Transverse colon (tissue), 4 donors: ENCODE data around the gene TIMM22. TPM values are rescaled to one million over a fixed set of nuclear protein-coding genes. Genes with fewer than 3 reads are reported as not detected.

ENCODE experiments used
- DNase-seq: peaks from one replicate; pipeline ENCODE4 v3.0.0-alpha.2; 2019
- H3K27ac ChIP-seq, 4 donors: fragments of 200-600 bp; sonication (generic); 2 replicates each; pipeline ENCODE4 v1.5.1; 2016 to 2018; ENCODE audit warnings: inconsistent platforms in 4 of 4
- H3K27me3 ChIP-seq: fragments of 200-600 bp; sonication (generic); 2 replicates; pipeline ENCODE4 v1.5.1; 2017; ENCODE audit warnings: inconsistent platforms
- H3K36me3 ChIP-seq, 4 donors: fragments of 200-600 bp; sonication (generic); 2 replicates each; pipeline ENCODE4 v1.5.1; 2017 to 2019; ENCODE audit warnings: inconsistent platforms in 4 of 4
- H3K4me1 ChIP-seq, 4 donors: fragments of 200-600 bp; sonication (generic); 2 replicates each; pipeline ENCODE4 v1.5.1; 2017 to 2020; ENCODE audit warnings: inconsistent platforms in 4 of 4
- H3K4me3 ChIP-seq, 4 donors: fragments of 200-600 bp; sonication (generic); 1 replicate in 1 of 4; 2 replicates in 3 of 4; pipeline versions ENCODE4 v1.5.1 to v1.6.1; 2017 to 2019; ENCODE audit warnings: inconsistent platforms in 4 of 4
- H3K9me3 ChIP-seq, 2 donors: fragments of 200-600 bp; sonication (generic); 2 replicates each; pipeline ENCODE4 v1.5.1; 2017 to 2019; ENCODE audit warnings: inconsistent platforms in 2 of 2
- CTCF ChIP-seq, 5 experiments: fragments of 200-600 bp in 3 of 5; fragments of 450-650 bp in 2 of 5; sonication (generic) in 3 of 5; IDR thresholded peaks; 1 replicate in 2 of 5; 2 replicates in 3 of 5; pipeline ENCODE4 v1.5.1; 2016 to 2017; ENCODE audit warnings: antibody characterized with exemption in 5 of 5, inconsistent platforms in 3 of 5, mild to moderate bottlenecking in 2 of 5, moderate library complexity in 1 of 5
- EP300 ChIP-seq: sonication (generic); formaldehyde crosslinking; IDR thresholded peaks from one replicate; pipeline ENCODE4 v1.6.1; 2017; ENCODE audit warnings: antibody characterized with exemption, low read depth
- POLR2A ChIP-seq: fragments of 450-650 bp; IDR thresholded peaks from one replicate; pipeline ENCODE4 v1.6.1; 2016; ENCODE audit warnings: antibody characterized with exemption, mild to moderate bottlenecking, moderate library complexity
- POLR2AphosphoS5 ChIP-seq, 3 donors: sonication (generic); formaldehyde crosslinking; IDR thresholded peaks; one replicate each; pipeline ENCODE4 v1.6.1; 2016; ENCODE audit warnings: antibody characterized with exemption in 3 of 3
- WGBS, 2 donors: methylation state at CpG; one replicate each; pipeline ENCODE4 v1.1.5; 2018; ENCODE audit warnings: low coverage in 1 of 2; 5-methylcytosine and 5-hydroxymethylcytosine counted together
- in situ Hi-C, 4 donors: fragments of 200-750 bp; cut with MboI; loops; one replicate each; pipeline versions ENCODE4 v1.15.0 to v1.15.1; 2017; ENCODE audit warnings: low sequenced_read_pairs in 3 of 4, low pct_ligation_motif_present in 1 of 4, low pct_unique_long_range_greater_than_20kb in 1 of 4
- intact Hi-C: fragments of 100-400 bp; cut with DNase I; formaldehyde crosslinking; loops from one replicate; pipeline ENCODE4 v1.15.1; 2023; ENCODE audit warnings: low total_unique reads
- total RNA-seq, 4 donors: library from RNA; depleted of rRNA; stranded (reverse); fragments of >200 nt; gene quantifications; one replicate each; pipeline ENCODE4 v1.1.0, GENCODE V29; 2016

Gene TIMM22
- total RNA-seq, 4 donors from 2014 or later: 10.5 to 17.6 (median 12.1) TPM

GRCh38 chr17:1029196-1029921, 32.4 kb downstream of the TIMM22 start:
- Histone ChIP-seq H3K4me1 (peaks cover 3 to 29% (median 13%) of the 10 kb centered on the region in 4 donors), H3K27ac (peak overlapping the region; percentile 54 to 79 (median 68)), H3K4me3 (no peak overlapping the region), H3K27me3 (no peaks in the 10 kb centered on the region), H3K36me3 (peaks cover 0 to 16% (median 3%) of the 10 kb centered on the region in 4 donors), H3K9me3 (no peaks in the 10 kb centered on the region)
- in situ Hi-C loops (no loop called here), intact Hi-C loops (no loop called here)
- 63% methylated on average over 30 of the region's 30 CpGs; no CpG with 5 or more reads in 1 of the 2 donors for WGBS, 2 donors
- TF ChIP-seq POLR2A (peak; percentile 14), EP300 (no peak)
- DNase-seq: peak; percentile 43

GRCh38 chr17:1029922-1030644, 33.2 kb downstream of the TIMM22 start:
- in situ Hi-C loops: no loop called here
- Histone ChIP-seq H3K9me3 (no peaks in the 10 kb centered on the region), H3K27ac (peak overlapping the region; percentile 54 to 79 (median 68)), H3K4me3 (peak overlapping the region in 2 of 4 donors; percentile 32 to 40), H3K4me1 (peaks cover 3 to 29% (median 13%) of the 10 kb centered on the region in 4 donors), H3K27me3 (no peaks in the 10 kb centered on the region), H3K36me3 (peaks cover 0 to 16% (median 3%) of the 10 kb centered on the region in 4 donors)
- DNase-seq: no peak
- TF ChIP-seq POLR2AphosphoS5 (IDR thresholded peaks at IDR 0.05) (no peak), POLR2A (no peak), CTCF (IDR thresholded peaks at IDR 0.05) (no peak), EP300 (no peak)
- WGBS, 2 donors: 77% methylated on average over 18 of the region's 20 CpGs; no CpG with 5 or more reads in 1 of the 2 donors
- intact Hi-C loops: no loop called here

GRCh38 chr17:1030684-1031532, 34.0 kb downstream of the TIMM22 start:
- in situ Hi-C loops (no loop called here), intact Hi-C loops (no loop called here)
- H3K36me3 ChIP-seq: peaks cover 0 to 16% (median 3%) of the 10 kb centered on the region in 4 donors
- no peaks in the 10 kb centered on the region for H3K9me3 ChIP-seq
- TF ChIP-seq CTCF (IDR thresholded peaks at IDR 0.05) (no peak), POLR2AphosphoS5 (IDR thresholded peaks at IDR 0.05) (no peak), EP300 (no peak)
- WGBS, 2 donors: 54% methylated on average over 21 of the region's 45 CpGs; no CpG with 5 or more reads in 1 of the 2 donors
- DNase-seq: no peak
- H3K4me1 ChIP-seq: peaks cover 3 to 29% (median 13%) of the 10 kb centered on the region in 4 donors
- H3K27me3 ChIP-seq: no peaks in the 10 kb centered on the region
- peak overlapping the region; percentile 54 to 79 (median 68) for H3K27ac ChIP-seq
- H3K4me3 ChIP-seq: peak overlapping the region; percentile 25 to 40 (median 36)

- intact Hi-C loops: no loop called here
- no peaks in the 10 kb centered on the region for H3K27me3 ChIP-seq
- H3K4me1 ChIP-seq: peaks cover 3 to 29% (median 13%) of the 10 kb centered on the region in 4 donors
- 55% methylated on average over 26 of the region's 35 CpGs; no CpG with 5 or more reads in 1 of the 2 donors for WGBS, 2 donors
- H3K9me3 ChIP-seq: no peaks in the 10 kb centered on the region
- H3K4me3 ChIP-seq: peak overlapping the region; percentile 25 to 40 (median 36)
- H3K36me3 ChIP-seq: peaks cover 0 to 8% (median 3%) of the 10 kb centered on the region in 4 donors
- TF ChIP-seq CTCF (IDR thresholded peaks at IDR 0.05): no peak
- TF ChIP-seq POLR2A: no peak
- TF ChIP-seq EP300: no peak
- TF ChIP-seq POLR2AphosphoS5 (IDR thresholded peaks at IDR 0.05): no peak
- H3K27ac ChIP-seq: peak overlapping the region; percentile 54 to 79 (median 68)
- in situ Hi-C loops: no loop called here
- DNase-seq: peak; percentile 34
Observed at GRCh38 chr17:1031711-1032110, 34.8 kb downstream of the TIMM22 start.
